GM12865 (cell line): ENCODE measurements around the gene OVCH2.
"Not testable (repeated sequence)": the region's sequence is repeated elsewhere in the genome, so short reads cannot be mapped to it uniquely, and the experiment has no call there.

Experiments
- DNase-seq: peaks from one replicate; pipeline ENCODE4 v3.0.0; 2010; ENCODE audit warnings: low read depth
- H3K4me3 ChIP-seq: 2 replicates; pipeline ENCODE4 v1.5.1; 2011; ENCODE audit warnings: mild to moderate bottlenecking, low read depth, low read length, control low read depth
- TF ChIP-seq, protein P1 (sequence below): IDR thresholded peaks from 2 replicates; pipeline ENCODE4 v1.5.1; 2011; ENCODE audit warnings: low read length, control low read depth, low read depth, inconsistent platforms; ENCODE audit not compliant: insufficient read depth; ENCODE audit errors: missing control alignments

The OVCH2 gene, protein sequence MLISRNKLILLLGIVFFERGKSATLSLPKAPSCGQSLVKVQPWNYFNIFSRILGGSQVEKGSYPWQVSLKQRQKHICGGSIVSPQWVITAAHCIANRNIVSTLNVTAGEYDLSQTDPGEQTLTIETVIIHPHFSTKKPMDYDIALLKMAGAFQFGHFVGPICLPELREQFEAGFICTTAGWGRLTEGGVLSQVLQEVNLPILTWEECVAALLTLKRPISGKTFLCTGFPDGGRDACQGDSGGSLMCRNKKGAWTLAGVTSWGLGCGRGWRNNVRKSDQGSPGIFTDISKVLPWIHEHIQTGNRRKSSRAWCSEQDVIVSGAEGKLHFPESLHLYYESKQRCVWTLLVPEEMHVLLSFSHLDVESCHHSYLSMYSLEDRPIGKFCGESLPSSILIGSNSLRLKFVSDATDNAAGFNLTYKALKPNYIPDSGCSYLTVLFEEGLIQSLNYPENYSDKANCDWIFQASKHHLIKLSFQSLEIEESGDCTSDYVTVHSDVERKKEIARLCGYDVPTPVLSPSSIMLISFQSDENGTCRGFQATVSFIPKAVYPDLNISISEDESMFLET

DNA sequence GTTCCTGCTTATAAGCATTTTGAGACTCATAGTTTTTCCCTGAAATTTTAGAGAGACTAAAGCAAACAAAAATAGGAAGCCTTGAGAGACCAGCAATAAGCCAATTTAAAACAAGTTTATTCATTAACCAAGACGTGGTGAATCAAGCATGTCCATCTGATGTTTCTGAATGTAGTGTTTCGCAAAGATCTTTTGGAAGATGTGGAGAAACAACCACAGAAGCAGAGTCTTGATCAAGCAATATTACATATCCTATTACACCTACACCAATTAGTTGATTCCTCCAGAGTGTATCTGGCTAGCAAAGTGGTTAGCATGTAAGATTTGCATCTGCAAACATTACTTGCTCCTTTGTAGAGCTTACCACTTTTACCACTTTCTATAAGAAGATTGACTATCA, at the start of gene OVCH2:
Gene OVCH2 (minus strand): TSS at position 101 of the 400 bp plus-strand sequence. CDS start 83 bp downstream, at position 18.
- DNase-seq, result no peak
- no peak within 1 kb of the TSS for H3K4me3 ChIP-seq
- TF ChIP-seq, protein P1, sequence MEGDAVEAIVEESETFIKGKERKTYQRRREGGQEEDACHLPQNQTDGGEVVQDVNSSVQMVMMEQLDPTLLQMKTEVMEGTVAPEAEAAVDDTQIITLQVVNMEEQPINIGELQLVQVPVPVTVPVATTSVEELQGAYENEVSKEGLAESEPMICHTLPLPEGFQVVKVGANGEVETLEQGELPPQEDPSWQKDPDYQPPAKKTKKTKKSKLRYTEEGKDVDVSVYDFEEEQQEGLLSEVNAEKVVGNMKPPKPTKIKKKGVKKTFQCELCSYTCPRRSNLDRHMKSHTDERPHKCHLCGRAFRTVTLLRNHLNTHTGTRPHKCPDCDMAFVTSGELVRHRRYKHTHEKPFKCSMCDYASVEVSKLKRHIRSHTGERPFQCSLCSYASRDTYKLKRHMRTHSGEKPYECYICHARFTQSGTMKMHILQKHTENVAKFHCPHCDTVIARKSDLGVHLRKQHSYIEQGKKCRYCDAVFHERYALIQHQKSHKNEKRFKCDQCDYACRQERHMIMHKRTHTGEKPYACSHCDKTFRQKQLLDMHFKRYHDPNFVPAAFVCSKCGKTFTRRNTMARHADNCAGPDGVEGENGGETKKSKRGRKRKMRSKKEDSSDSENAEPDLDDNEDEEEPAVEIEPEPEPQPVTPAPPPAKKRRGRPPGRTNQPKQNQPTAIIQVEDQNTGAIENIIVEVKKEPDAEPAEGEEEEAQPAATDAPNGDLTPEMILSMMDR, result no peak

DNA sequence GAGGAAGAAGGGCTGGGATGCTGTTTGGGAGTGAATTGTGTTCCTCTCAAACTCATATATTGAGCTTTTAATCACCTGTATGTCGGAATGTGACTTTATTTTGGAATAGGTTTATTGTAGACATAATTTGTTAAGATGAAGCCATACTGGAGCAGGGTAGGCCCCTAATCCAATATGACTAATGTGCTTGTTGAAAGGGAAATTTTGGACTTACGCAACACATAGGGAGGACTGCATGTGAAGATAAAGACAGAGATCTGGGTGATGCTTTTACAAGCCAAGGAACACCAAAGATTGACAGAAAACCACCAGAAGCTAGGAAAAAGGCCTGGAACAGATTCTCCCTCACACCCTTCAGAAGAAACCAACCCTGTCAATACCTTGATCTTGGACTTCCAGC, 43.2 kb upstream of the OVCH2 start:
- no peak overlapping the region for H3K4me3 ChIP-seq
- TF ChIP-seq, protein P1, result no peak
- no peak for DNase-seq

DNA sequence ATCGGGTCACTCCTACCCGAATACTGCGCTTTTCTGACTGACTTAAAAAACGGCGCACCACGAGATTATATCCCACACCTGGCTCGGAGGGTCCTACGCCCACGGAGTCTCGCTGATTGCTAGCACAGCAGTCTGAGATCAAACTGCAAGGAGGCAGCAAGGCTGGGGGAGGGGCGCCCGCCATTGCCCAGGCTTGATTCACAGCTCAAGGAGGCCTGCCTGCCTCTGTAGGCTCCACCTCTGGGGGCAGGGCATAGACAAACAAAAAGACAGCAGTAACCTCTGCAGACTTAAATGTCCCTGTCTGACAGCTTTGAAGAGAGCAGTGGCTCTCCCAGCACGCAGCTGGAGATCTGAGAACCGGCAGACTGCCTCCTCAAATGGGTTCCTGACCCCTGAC, 28.5 kb upstream of the OVCH2 start:
- H3K4me3 ChIP-seq, DNase-seq: not testable (repeated sequence)

DNA sequence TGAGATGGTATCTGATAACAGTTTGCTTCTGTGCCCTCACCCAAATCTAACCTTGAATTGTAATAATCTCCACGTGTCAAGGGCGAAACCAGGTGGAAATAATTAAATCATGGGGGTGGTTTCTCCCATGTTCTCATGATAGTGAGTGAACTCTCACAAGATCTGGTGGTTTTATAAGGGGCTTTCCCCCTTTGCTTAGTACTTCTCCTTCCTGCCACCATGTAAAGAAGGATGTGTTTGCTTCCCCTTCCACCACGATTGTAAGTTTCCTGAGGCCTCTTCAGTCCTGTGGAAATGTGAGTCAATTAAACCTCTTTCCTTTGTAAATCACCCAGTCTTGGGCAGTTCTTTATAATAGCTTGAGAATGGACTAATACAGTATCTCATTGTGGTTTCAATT, 8.5 kb upstream of the OVCH2 start:
- TF ChIP-seq, protein P1, result no peak
- no peak overlapping the region for H3K4me3 ChIP-seq
- DNase-seq, result no peak

DNA sequence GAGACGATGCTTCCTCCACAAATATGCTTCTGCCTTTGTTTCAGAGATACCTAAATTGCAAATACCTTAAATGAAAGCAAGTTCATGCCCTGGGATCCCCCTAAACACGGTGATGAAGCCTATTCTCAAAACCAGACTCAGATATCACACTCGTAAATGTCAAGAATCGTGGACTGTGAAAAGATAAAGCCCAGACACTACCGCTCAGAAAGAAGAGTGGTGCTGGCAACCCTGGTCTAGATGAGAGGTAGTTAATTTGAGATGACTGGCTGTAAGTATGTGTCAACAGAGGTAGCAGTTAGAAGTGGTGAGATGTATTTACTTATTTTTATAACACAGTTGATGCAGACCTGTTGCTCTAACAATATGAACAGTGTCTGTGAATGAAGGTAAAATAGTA, 2.5 kb downstream of the OVCH2 start:
- DNase-seq, result no peak
- TF ChIP-seq, protein P1, result no peak
- H3K4me3 ChIP-seq, result no peak overlapping the region

DNA sequence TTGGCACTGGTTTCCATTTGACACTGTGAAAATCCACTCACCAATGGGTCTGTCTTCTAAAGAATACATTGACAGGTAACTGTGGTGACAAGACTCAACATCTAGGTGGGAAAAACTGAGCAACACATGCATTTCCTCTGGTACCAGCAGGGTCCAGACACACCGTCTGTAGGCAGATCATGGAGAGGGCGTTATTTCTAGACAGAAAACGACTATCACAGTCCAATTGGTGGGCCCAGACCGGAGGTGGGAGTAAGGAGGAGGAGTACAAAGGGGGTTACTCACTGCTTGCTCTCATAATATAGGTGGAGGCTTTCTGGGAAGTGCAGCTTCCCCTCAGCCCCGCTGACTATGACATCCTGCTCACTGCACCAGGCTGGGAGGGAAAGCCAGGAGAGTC, 9.9 kb downstream of the OVCH2 start:
- TF ChIP-seq, protein P1, result no peak
- no peak for DNase-seq
- no peak overlapping the region for H3K4me3 ChIP-seq

DNA sequence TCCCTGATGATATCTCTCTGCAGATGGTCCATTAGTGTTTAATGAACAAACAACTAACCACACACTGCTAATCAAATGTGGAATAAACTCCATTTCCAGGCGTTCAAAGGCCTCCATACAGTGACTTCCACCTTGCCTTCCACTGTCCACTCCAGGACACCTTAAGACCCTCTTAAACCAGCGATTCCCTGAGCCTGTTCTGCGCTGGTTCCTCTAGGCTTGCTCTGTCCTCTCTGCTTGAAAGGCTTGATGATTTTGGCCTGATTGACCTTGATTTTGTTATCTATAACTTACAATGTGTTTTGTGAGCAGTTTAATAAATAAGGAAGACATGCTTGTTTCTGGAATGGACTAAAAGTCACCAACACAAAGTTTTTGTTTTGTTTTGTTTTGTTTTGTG, 12.0 kb downstream of the OVCH2 start:
- H3K4me3 ChIP-seq, result peak overlapping the region; percentile 27
- no peak for DNase-seq
- TF ChIP-seq, protein P1, result no peak
